DOHH2 (cell line): ENCODE measurements around the gene CD99.

Experiments
- H3F3A ChIP-seq: fragments of 200-600 bp; sonication (generic), shearing (Covaris generic); 2 replicates; pipeline ENCODE4 v1.6.0; 2016; ENCODE audit warnings: antibody characterized with exemption, mild to moderate bottlenecking; ENCODE audit not compliant: control insufficient read depth, insufficient read depth
- H3K27ac ChIP-seq: fragments of 200-600 bp; sonication (generic); 2 replicates; pipeline ENCODE4 v1.5.1; 2014; ENCODE audit warnings: low read depth, mild to moderate bottlenecking, low read length, moderate library complexity
- H3K27me3 ChIP-seq: fragments of 200-600 bp; sonication (generic); 2 replicates; pipeline ENCODE4 v1.6.1; 2014; ENCODE audit warnings: mild to moderate bottlenecking, low read length, mixed read lengths; ENCODE audit not compliant: control insufficient read depth
- H3K36me3 ChIP-seq: fragments of 200-600 bp; sonication (generic); 2 replicates; pipeline ENCODE4 v1.6.1; 2014; ENCODE audit warnings: mild to moderate bottlenecking, low read length, moderate library complexity, mixed read lengths; ENCODE audit not compliant: control insufficient read depth
- H3K4me1 ChIP-seq: fragments of 200-600 bp; sonication (generic); 2 replicates; pipeline ENCODE4 v1.6.1; 2014; ENCODE audit warnings: mild to moderate bottlenecking, low read length, mixed read lengths; ENCODE audit not compliant: control insufficient read depth
- H3K4me2 ChIP-seq: fragments of 200-600 bp; sonication (generic); 2 replicates; pipeline ENCODE4 v1.6.0; 2014; ENCODE audit warnings: mild to moderate bottlenecking, low read length, moderate library complexity
- H3K4me3 ChIP-seq: fragments of 200-600 bp; sonication (generic); 2 replicates; pipeline ENCODE4 v1.5.1; 2014; ENCODE audit warnings: mild to moderate bottlenecking, low read length, mixed read lengths
- H3K79me2 ChIP-seq: fragments of 200-600 bp; sonication (generic); 2 replicates; pipeline ENCODE4 v1.6.1; 2014; ENCODE audit warnings: mild to moderate bottlenecking, low read length, mixed read lengths; ENCODE audit not compliant: control insufficient read depth
- H3K9me2 ChIP-seq: fragments of 200-600 bp; sonication (generic); replicated peaks from 2 replicates; pipeline ENCODE4 v1.6.1; 2014; ENCODE audit warnings: mild to moderate bottlenecking, low read length, mixed read lengths; ENCODE audit not compliant: control insufficient read depth
- H3K9me3 ChIP-seq: fragments of 200-600 bp; sonication (generic); 2 replicates; pipeline ENCODE4 v1.6.1; 2014; ENCODE audit warnings: antibody characterized with exemption, low read length, mixed read lengths; ENCODE audit not compliant: control insufficient read depth, insufficient read depth
- H4K20me1 ChIP-seq: fragments of 200-600 bp; sonication (generic); 2 replicates; pipeline ENCODE4 v1.6.0; 2014; ENCODE audit warnings: low read depth, mild to moderate bottlenecking, antibody characterized with exemption, low read length, moderate library complexity; ENCODE audit not compliant: control insufficient read depth, insufficient read depth
- EZH2phosphoT487 ChIP-seq: fragments of 200-600 bp; sonication (generic); IDR thresholded peaks from 2 replicates; pipeline ENCODE4 v1.6.1; 2017; ENCODE audit warnings: borderline replicate concordance, mild to moderate bottlenecking, antibody characterized with exemption, low read length, moderate library complexity, mixed read lengths
- TF ChIP-seq, protein P1 (sequence below): fragments of 200-600 bp; sonication (generic); IDR thresholded peaks from one replicate; pipeline ENCODE4 v1.5.1; 2014; ENCODE audit warnings: antibody characterized with exemption, mild to moderate bottlenecking, low read depth, low read length; ENCODE audit not compliant: poor library complexity, severe bottlenecking

CD99 gene

DNA sequence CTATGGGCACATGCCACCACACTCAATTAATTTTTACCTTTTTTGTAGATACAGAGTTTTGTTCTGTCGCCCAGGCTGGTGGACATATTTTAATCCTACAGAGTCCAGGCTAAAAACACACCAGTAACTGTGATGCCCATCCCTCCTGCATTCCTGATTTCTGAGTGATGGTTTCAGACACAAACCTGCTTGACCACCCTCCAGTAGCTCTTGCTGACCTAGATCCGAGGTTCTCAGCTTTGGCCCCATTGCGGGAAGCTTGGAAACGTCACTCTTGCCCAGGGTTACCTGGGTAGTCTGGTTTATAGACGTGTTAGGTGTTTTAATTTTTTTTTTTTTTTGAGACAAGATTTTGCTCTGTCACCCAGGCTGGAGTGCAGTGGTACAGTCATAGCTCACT lies 7.5 kb downstream of the CD99 start:
- no peak overlapping the region for H3K27ac ChIP-seq
- peaks cover 81% of the 10 kb centered on the region for H3K4me1 ChIP-seq
- H3K4me3 ChIP-seq, result no peak overlapping the region
- peaks cover 99% of the 10 kb centered on the region for H3K79me2 ChIP-seq
- peaks cover 15% of the 10 kb centered on the region for H3K36me3 ChIP-seq
- no peaks in the 10 kb centered on the region for H3K9me2 ChIP-seq
- no peak overlapping the region for H3K4me2 ChIP-seq
- H3F3A ChIP-seq, result peaks cover 7% of the 10 kb centered on the region
- H3K27me3 ChIP-seq, result no peaks in the 10 kb centered on the region
- TF ChIP-seq EZH2phosphoT487, result no peak
- TF ChIP-seq, protein P1, sequence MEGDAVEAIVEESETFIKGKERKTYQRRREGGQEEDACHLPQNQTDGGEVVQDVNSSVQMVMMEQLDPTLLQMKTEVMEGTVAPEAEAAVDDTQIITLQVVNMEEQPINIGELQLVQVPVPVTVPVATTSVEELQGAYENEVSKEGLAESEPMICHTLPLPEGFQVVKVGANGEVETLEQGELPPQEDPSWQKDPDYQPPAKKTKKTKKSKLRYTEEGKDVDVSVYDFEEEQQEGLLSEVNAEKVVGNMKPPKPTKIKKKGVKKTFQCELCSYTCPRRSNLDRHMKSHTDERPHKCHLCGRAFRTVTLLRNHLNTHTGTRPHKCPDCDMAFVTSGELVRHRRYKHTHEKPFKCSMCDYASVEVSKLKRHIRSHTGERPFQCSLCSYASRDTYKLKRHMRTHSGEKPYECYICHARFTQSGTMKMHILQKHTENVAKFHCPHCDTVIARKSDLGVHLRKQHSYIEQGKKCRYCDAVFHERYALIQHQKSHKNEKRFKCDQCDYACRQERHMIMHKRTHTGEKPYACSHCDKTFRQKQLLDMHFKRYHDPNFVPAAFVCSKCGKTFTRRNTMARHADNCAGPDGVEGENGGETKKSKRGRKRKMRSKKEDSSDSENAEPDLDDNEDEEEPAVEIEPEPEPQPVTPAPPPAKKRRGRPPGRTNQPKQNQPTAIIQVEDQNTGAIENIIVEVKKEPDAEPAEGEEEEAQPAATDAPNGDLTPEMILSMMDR, result no peak
- H4K20me1 ChIP-seq, result peaks cover 15% of the 10 kb centered on the region
- no peaks in the 10 kb centered on the region for H3K9me3 ChIP-seq

DNA sequence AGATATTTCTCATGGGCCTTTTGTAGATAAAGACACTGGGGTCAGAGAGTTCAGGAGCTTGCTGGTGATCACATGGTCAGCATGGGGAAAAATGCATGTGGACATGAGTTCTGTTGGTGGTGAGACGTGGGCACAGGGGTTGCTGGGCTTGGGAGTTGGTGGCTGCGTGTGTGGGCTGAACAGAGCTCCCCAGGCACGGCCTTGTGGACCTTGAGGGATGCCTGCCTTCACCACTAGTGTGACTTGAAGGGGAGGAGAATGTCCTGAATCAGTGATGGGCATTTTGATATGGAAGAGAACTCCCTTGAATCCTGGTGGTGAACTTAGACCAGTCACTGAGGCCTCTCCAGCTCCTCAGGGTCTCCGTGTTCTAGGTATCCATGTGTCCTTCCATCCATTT lies 8.9 kb downstream of the CD99 start:
- Histone ChIP-seq H3K4me1 (peaks cover 82% of the 10 kb centered on the region), H3K27ac (no peak overlapping the region), H3K4me3 (no peak overlapping the region), H4K20me1 (peaks cover 10% of the 10 kb centered on the region; the same call in 1 of the 2 replicates), H3K79me2 (peaks cover 99% of the 10 kb centered on the region), H3K27me3 (no peaks in the 10 kb centered on the region), H3K9me2 (no peaks in the 10 kb centered on the region), H3K9me3 (no peaks in the 10 kb centered on the region), H3F3A (peaks cover 7% of the 10 kb centered on the region), H3K36me3 (peaks cover 11% of the 10 kb centered on the region), H3K4me2 (peak overlapping the region; percentile 59; the same call in 1 of the 2 replicates)
- TF ChIP-seq EZH2phosphoT487, result no peak

DNA sequence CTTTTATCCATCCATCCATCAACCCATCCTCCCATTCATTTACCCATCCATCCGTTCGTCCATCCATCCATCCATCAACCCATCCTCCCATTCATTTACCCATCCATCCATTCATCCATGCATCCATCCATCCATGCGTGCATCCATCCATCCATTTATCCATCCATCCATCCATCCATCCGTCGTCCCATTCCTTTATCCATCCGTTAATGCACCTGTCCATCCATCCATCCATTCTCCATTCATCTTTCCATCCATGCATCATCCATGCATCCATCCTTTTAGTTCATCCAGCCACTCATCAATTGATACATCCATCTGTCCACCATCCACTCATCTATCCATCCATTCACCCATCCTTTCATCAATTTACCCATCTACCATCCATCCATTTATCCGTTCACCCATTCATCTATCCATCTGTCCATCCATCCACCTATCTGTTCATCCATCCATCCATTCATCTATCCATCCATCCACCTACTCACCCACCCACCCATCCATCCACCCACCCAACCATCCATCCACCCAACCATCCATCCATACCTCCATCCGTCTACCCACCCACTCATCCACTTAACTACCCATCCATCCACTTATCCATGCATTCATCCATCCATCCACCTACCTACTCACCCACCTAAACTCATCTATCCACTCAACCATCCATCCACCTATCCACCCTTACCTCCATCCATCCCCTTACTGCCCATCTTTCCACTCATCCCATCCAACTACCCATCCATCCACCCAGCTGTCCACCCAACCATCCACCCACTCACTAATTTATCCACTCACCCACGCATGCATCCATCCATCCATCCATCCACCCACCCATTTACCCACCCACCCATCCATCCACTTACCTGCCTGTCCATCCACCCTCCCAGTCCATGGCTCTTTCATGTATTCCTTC lies 9.6 kb downstream of the CD99 start:
- Histone ChIP-seq H4K20me1 (peaks cover 10% of the 10 kb centered on the region; the same call in 1 of the 2 replicates), H3K4me1 (peaks cover 86% of the 10 kb centered on the region), H3K4me2 (peak overlapping the region; percentile 59), H3K9me2 (no peaks in the 10 kb centered on the region), H3K27ac (peak overlapping the region; percentile 65), H3K79me2 (peaks cover 99% of the 10 kb centered on the region), H3K9me3 (no peaks in the 10 kb centered on the region), H3F3A (peaks cover 7% of the 10 kb centered on the region), H3K36me3 (peaks cover 11% of the 10 kb centered on the region), H3K27me3 (no peaks in the 10 kb centered on the region), H3K4me3 (peak overlapping the region; percentile 27)
- no peak for TF ChIP-seq EZH2phosphoT487
- TF ChIP-seq, protein P1, result no peak

DNA sequence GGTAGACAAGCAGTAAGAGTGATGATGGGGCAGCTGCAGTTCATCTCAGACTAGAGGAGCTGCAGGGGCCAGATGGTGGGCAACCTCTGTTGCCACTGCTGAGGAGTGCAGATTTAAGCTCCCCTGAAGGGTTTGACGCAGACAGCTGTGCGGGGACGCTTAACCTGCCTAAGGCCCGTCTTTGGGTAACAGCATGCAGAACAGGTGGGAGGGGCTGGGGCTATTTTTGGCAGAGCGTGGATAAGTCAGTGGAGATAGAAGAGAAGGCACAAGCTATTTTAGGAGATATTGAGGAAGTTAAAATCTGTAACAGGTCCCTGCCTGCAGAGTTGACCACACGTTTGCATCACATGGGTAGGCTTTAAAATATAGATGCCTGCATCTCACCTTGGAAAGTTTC lies 10.5 kb downstream of the CD99 start:
- Histone ChIP-seq H3K27me3 (no peaks in the 10 kb centered on the region), H3K4me1 (peaks cover 86% of the 10 kb centered on the region), H3K36me3 (peaks cover 11% of the 10 kb centered on the region), H3K4me3 (peak overlapping the region; percentile 27), H3F3A (peaks cover 8% of the 10 kb centered on the region), H3K9me2 (no peaks in the 10 kb centered on the region), H4K20me1 (peaks cover 6% of the 10 kb centered on the region; the same call in 1 of the 2 replicates), H3K79me2 (peaks cover 99% of the 10 kb centered on the region), H3K9me3 (no peaks in the 10 kb centered on the region), H3K27ac (peak overlapping the region; percentile 65), H3K4me2 (peak overlapping the region; percentile 59)
- TF ChIP-seq, protein P1, result no peak
- TF ChIP-seq EZH2phosphoT487, result no peak
